Body of pancreas (tissue), 4 donors: ENCODE results near the gene ADH4. TPM values are rescaled to one million over a fixed set of nuclear protein-coding genes. Genes with fewer than 3 reads are reported as not detected.
A peak's percentile ranks its signal among the peaks of the same experiment; 100 is the strongest.
"Not testable (repeated sequence)": the region's sequence is repeated elsewhere in the genome, so short reads cannot be mapped to it uniquely, and the experiment has no call there.

Experiments used
- ATAC-seq: fragments of 150-250 bp; one replicate; pipeline ENCODE4 v1.9.1; 2016
- DNase-seq, 4 donors: peaks; one replicate each; pipeline ENCODE4 v3.0.0-alpha.2; 2019
- H3K27ac ChIP-seq, 4 donors: fragments of 200-600 bp; sonication (generic); 1 replicate in 3 of 4; 2 replicates in 1 of 4; pipeline versions ENCODE4 v1.5.1 to v1.6.1; 2016 to 2019; ENCODE audit warnings: mild to moderate bottlenecking in 1 of 4, mixed read lengths in 1 of 4, moderate library complexity in 1 of 4
- H3K27me3 ChIP-seq, 2 donors: fragments of 200-600 bp; sonication (generic); one replicate each; pipeline ENCODE4 v1.6.0; 2016; ENCODE audit warnings: mild to moderate bottlenecking in 1 of 2
- H3K36me3 ChIP-seq, 2 donors: fragments of 200-600 bp; sonication (generic); replicated peaks in 1 of 2; 2 replicates each; pipeline ENCODE4 v1.5.1; 2016; ENCODE audit warnings: low read depth in 2 of 2; ENCODE audit not compliant: insufficient read depth in 1 of 2
- H3K4me1 ChIP-seq: fragments of 200-600 bp; sonication (generic); one replicate; pipeline ENCODE4 v1.6.0; 2016
- H3K4me3 ChIP-seq, 2 donors: fragments of 200-600 bp; sonication (generic); 1 replicate in 1 of 2; 2 replicates in 1 of 2; pipeline ENCODE4 v1.5.1; 2016 to 2019
- H3K9me3 ChIP-seq, 3 donors: fragments of 200-600 bp; sonication (generic); 1 replicate in 2 of 3; 2 replicates in 1 of 3; pipeline ENCODE4 v1.5.1; 2016
- CTCF ChIP-seq, 7 experiments: fragments of 450-650 bp in 4 of 7; fragments of 200-600 bp in 3 of 7; sonication (generic) in 3 of 7; IDR thresholded peaks; one replicate each; pipeline ENCODE4 v1.5.1; 2016 to 2019; ENCODE audit warnings: antibody characterized with exemption in 7 of 7
- POLR2A ChIP-seq, 3 donors: fragments of 450-650 bp; IDR thresholded peaks; one replicate each; pipeline ENCODE4 v1.6.1; 2016; ENCODE audit warnings: antibody characterized with exemption in 3 of 3, mild to moderate bottlenecking in 2 of 3
- WGBS, 2 donors: methylation state at CpG; one replicate each; pipeline ENCODE4 v1.1.5; 2017; 5-methylcytosine and 5-hydroxymethylcytosine counted together
- intact Hi-C: fragments of 100-400 bp; cut with DNase I; formaldehyde crosslinking; loops from one replicate; pipeline ENCODE4 v1.15.1; 2023
- total RNA-seq, 2 donors: library from RNA; depleted of rRNA; stranded (reverse); fragments of >200 nt; gene quantifications; one replicate each; pipeline ENCODE4 v1.1.0, GENCODE V29; 2016

The ADH4 gene
- total RNA-seq, 2 donors from 2014 or later: not detected

GRCh38 chr4:99131378-99131777 lies 12.7 kb downstream of the ADH4 start:
- Histone ChIP-seq H3K36me3 (no peaks in the 10 kb centered on the region), H3K9me3 (no peaks in the 10 kb centered on the region), H3K27me3 (no peaks in the 10 kb centered on the region), H3K4me1 (no peaks in the 10 kb centered on the region), H3K4me3 (no peak overlapping the region), H3K27ac (no peak overlapping the region)
- no peak for TF ChIP-seq POLR2A (IDR thresholded peaks at IDR 0.05)
- TF ChIP-seq CTCF (IDR thresholded peaks at IDR 0.05): no peak
- 48 to 85% methylated on average over 2 of the region's 2 CpGs for WGBS, 2 donors
- ATAC-seq: no peak
- intact Hi-C loops: no loop called here
- no peak for DNase-seq

GRCh38 chr4:99126376-99126775 lies 17.7 kb downstream of the ADH4 start:
- Histone ChIP-seq H3K27me3 (no peaks in the 10 kb centered on the region), H3K4me3 (no peak overlapping the region), H3K27ac (no peak overlapping the region), H3K4me1 (no peaks in the 10 kb centered on the region), H3K9me3 (no peaks in the 10 kb centered on the region), H3K36me3 (no peaks in the 10 kb centered on the region)
- WGBS, 2 donors: 50 to 58% methylated on average over 1 of the region's 1 CpG
- no peak for ATAC-seq
- TF ChIP-seq CTCF (IDR thresholded peaks at IDR 0.05): no peak
- no peak for TF ChIP-seq POLR2A (IDR thresholded peaks at IDR 0.05)
- intact Hi-C loops: loop anchor here (10.0 kb wide), 1 partner anchor 278 kb away; no protein-coding TSS in a partner anchor
- no peak for DNase-seq

DNA sequence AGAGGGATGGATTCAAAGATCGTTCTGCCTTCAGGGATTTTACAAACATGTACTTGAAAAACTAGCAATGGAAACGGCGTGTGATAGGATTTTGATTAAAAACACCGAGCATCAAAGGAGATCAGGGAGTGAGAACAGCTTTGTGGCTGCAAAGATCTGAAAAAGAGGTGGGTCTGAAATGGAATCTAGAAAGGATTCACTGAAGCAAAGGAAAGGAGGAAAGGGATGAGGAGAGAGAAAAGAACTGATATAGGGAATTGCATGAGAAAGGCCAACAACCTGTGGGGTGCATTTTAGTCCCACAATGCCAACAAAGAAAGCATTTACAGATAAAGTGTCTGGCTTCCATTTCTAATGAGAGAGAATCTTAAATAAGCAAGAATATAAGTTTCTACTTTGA lies 23.1 kb downstream of the ADH4 start:
- Histone ChIP-seq H3K36me3 (no peaks in the 10 kb centered on the region), H3K4me1 (no peaks in the 10 kb centered on the region), H3K27me3 (no peaks in the 10 kb centered on the region), H3K4me3 (no peak overlapping the region), H3K9me3 (no peaks in the 10 kb centered on the region), H3K27ac (no peak overlapping the region)
- no peak for DNase-seq
- TF ChIP-seq POLR2A (IDR thresholded peaks at IDR 0.05) (no peak), CTCF (IDR thresholded peaks at IDR 0.05) (no peak)
- intact Hi-C loops: loop anchor here (10.0 kb wide), 1 partner anchor 284 kb away; no protein-coding TSS in a partner anchor
- WGBS, 2 donors: 82 to 84% methylated on average over 4 of the region's 4 CpGs
- no peak for ATAC-seq

DNA sequence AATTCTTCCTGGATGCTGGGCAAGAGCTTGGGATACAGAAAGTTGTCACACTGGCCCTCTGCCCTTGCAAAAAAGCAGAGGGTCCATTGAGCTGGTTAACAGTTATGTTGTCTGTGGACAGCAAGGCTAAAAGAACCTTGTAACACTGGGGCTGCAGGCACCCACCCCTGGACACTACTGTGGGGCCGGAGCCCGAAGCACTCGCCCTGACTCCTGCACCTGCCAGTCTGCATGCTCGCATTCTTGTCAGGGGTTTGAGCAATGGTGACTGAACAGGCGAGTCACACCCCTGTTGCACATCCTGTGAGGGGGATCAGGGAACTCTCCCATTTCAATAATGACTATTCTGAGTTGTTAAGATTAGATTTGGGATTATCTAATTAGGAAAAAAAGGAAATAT lies 23.6 kb downstream of the ADH4 start:
- Histone ChIP-seq H3K4me1 (no peaks in the 10 kb centered on the region), H3K9me3 (no peaks in the 10 kb centered on the region), H3K4me3 (no peak overlapping the region), H3K27ac (no peak overlapping the region), H3K36me3 (no peaks in the 10 kb centered on the region), H3K27me3 (no peaks in the 10 kb centered on the region)
- no peak for TF ChIP-seq CTCF (IDR thresholded peaks at IDR 0.05)
- no peak for DNase-seq
- WGBS, 2 donors: 88 to 91% methylated on average over 5 of the region's 5 CpGs
- ATAC-seq: no peak
- intact Hi-C loops: loop anchor here (10.0 kb wide), 1 partner anchor 284 kb away; no protein-coding TSS in a partner anchor

GRCh38 chr4:99117876-99118693 lies 26.0 kb downstream of the ADH4 start:
- WGBS, 2 donors: 24 to 25% methylated on average over 9 of the region's 9 CpGs
- no peaks in the 10 kb centered on the region for H3K27me3 ChIP-seq
- ATAC-seq (no peak), DNase-seq (no peak)
- intact Hi-C loops: loop anchor here (5.0 kb wide), 1 partner anchor 339 kb away; no protein-coding TSS in a partner anchor
- H3K4me1 ChIP-seq: no peaks in the 10 kb centered on the region
- no peaks in the 10 kb centered on the region for H3K9me3 ChIP-seq
- H3K27ac ChIP-seq: no peak overlapping the region
- H3K36me3 ChIP-seq: no peaks in the 10 kb centered on the region
- TF ChIP-seq POLR2A (IDR thresholded peaks at IDR 0.05) (no peak), CTCF (IDR thresholded peaks at IDR 0.05) (peak in 5 of 7 experiments; percentile 32 to 65 (median 37))
- H3K4me3 ChIP-seq: no peak overlapping the region

DNA sequence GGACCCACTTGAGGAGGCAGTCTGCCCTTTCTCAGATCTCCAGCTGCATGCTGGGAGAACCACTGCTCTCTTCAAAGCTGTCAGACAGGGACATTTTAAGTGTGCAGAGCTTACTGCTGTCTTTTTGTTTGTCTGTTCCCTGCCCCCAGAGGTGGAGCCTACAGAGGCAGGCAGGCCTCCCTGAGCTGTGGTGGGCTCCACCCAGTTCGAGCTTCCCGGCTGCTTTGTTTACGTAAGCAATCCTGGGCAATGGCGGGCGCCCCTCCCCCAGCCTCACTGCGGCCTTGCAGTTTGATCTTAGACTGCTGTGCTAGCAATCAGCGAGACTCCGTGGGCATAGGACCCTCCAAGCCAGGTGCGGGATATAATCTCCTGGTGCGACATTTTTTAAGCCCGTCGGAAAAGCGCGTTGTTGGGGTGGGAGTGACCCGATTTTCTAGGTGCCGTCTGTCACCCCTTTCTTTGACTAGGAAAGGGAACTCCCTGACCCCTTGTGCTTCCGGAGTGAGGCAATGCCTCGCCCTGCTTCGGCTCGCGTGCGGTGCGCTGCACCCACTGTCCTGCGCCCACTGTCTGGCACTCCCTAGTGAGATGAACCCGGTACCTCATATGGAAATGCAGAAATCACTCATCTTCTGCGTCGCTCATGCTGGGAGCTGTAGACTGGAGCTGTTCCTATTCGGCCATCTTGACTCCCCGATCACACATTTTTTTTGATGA lies 26.8 kb downstream of the ADH4 start:
- not testable (repeated sequence) for H3K9me3 ChIP-seq, DNase-seq, ATAC-seq, H3K36me3 ChIP-seq, H3K4me3 ChIP-seq, H3K4me1 ChIP-seq, H3K27me3 ChIP-seq, H3K27ac ChIP-seq
- intact Hi-C loops: loop anchor here (5.0 kb wide), 1 partner anchor 340 kb away; no protein-coding TSS in a partner anchor
- 75 to 83% methylated on average over 23 to 28 of the region's 29 CpGs for WGBS, 2 donors
